ENCODE measurements around the gene AP1S3.

- TF ChIP-seq YY1 (IDR thresholded peaks at IDR 0.05; ENCODE audit: insufficient read depth, insufficient read length) = no peak
- no peak for TF ChIP-seq SUZ12 (IDR thresholded peaks at IDR 0.05; ENCODE audit: extremely low read depth, insufficient read depth, insufficient read length)
These were observed 105.0 kb downstream of the AP1S3 start for GRCh38 chr2:223732346-223732745.

Data from NT2/D1 (cell line).